Upper lobe of left lung (tissue), 6 donors: ENCODE measurements around the gene HPCAL1. TPM values are rescaled to one million over a fixed set of nuclear protein-coding genes. Genes with fewer than 3 reads are reported as not detected.

Source experiments
- ATAC-seq, 2 donors: fragments of 200-7000 bp; cut with Tn5 transposase; one replicate each; pipeline ENCODE4 v1.9.1; 2022; ENCODE audit warnings: mild to moderate bottlenecking in 2 of 2, moderate library complexity in 2 of 2; ENCODE audit not compliant: low FRiP score in 2 of 2
- DNase-seq, 2 donors: peaks; one replicate each; pipeline ENCODE4 v3.0.0-alpha.2; 2019 to 2020
- H3K27ac ChIP-seq, 4 donors: fragments of 200-600 bp; sonication (generic); one replicate each; pipeline ENCODE4 v1.5.1; 2016 to 2019
- H3K27me3 ChIP-seq, 4 donors: fragments of 200-600 bp; sonication (generic); one replicate each; pipeline ENCODE4 v1.5.1; 2017 to 2019
- H3K36me3 ChIP-seq, 4 donors: fragments of 200-600 bp; sonication (generic); one replicate each; pipeline ENCODE4 v1.5.1; 2016 to 2019
- H3K4me1 ChIP-seq, 4 donors: fragments of 200-600 bp; sonication (generic); one replicate each; pipeline ENCODE4 v1.5.1; 2018 to 2019
- H3K4me3 ChIP-seq, 4 donors: fragments of 200-600 bp; sonication (generic); one replicate each; pipeline ENCODE4 v1.5.1; 2017 to 2019; ENCODE audit warnings: mild to moderate bottlenecking in 2 of 4, moderate library complexity in 1 of 4
- H3K9me3 ChIP-seq, 4 donors: fragments of 200-600 bp; sonication (generic); one replicate each; pipeline ENCODE4 v1.5.1; 2018 to 2019
- CTCF ChIP-seq, 6 experiments: fragments of 450-650 bp in 4 of 6; fragments of 200-600 bp in 2 of 6; sonication (generic) in 2 of 6; IDR thresholded peaks; one replicate each; pipeline ENCODE4 v1.5.1; 2016 to 2019; ENCODE audit warnings: antibody characterized with exemption in 6 of 6
- EP300 ChIP-seq, 4 donors: sonication (generic); formaldehyde crosslinking; IDR thresholded peaks; one replicate each; pipeline ENCODE4 v1.5.1; 2017; ENCODE audit warnings: antibody characterized with exemption in 4 of 4, control low read depth in 2 of 4
- POLR2A ChIP-seq, 4 donors: fragments of 450-650 bp; IDR thresholded peaks; one replicate each; pipeline ENCODE4 v1.5.1; 2016 to 2017; ENCODE audit warnings: antibody characterized with exemption in 4 of 4, mild to moderate bottlenecking in 2 of 4
- POLR2AphosphoS5 ChIP-seq, 2 donors: sonication (generic); formaldehyde crosslinking; IDR thresholded peaks; one replicate each; pipeline ENCODE4 v1.5.1; 2017; ENCODE audit warnings: antibody characterized with exemption in 2 of 2
- WGBS, 2 donors: methylation state at CpG; one replicate each; pipeline ENCODE4 v1.1.5; 2017 to 2018; 5-methylcytosine and 5-hydroxymethylcytosine counted together
- total RNA-seq, 6 donors: library from RNA; depleted of rRNA in 4 of 6; stranded (reverse); fragments of >200 nt in 4 of 6; gene quantifications; one replicate each; pipeline versions ENCODE4 v1.1.0 to v1.2.1, GENCODE V29; 2016 to 2021
- donor health status: DM: no; HTN: no; CAD: no; lungs with moderate emphysema.
- donor health status: DM: no; HTN: yes; CAD: no; lungs with severe emphysema.

The HPCAL1 gene
- total RNA-seq, 6 donors from 2014 or later, result 131 to 481 (median 261) TPM

DNA sequence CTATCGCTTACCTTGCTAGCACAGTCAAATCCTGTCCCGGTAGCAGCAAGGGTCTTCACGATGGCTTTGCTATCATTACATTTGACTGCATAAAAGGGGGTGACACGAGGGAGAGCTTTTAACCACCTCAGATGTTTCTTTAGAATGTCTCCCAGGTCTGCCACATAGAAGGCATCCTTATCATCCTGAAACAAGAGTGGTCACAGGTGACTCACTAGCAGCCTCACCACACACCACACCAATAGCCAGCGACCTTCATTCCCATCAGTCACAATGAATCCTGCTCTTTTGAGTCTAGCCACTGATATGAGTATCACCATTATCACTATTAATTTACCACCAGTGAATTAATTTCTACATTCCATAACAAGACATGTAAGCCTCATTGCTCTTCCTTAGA is 141.8 kb downstream of the HPCAL1 start:
- TF ChIP-seq POLR2A (IDR thresholded peaks at IDR 0.05) (no peak), POLR2AphosphoS5 (IDR thresholded peaks at IDR 0.05) (no peak), EP300 (IDR thresholded peaks at IDR 0.05) (no peak), CTCF (IDR thresholded peaks at IDR 0.05) (no peak)
- no peaks in the 10 kb centered on the region for H3K9me3 ChIP-seq
- no peak for ATAC-seq
- H3K36me3 ChIP-seq, result peaks cover 14 to 56% (median 45%) of the 10 kb centered on the region in 4 donors
- peaks cover 27 to 31% (median 29%) of the 10 kb centered on the region in 4 donors for H3K4me1 ChIP-seq
- no peaks in the 10 kb centered on the region for H3K27me3 ChIP-seq
- no peak overlapping the region for H3K4me3 ChIP-seq
- no peak for DNase-seq
- no peak overlapping the region for H3K27ac ChIP-seq
- 76 to 95% methylated on average over 5 of the region's 5 CpGs for WGBS, 2 donors

GRCh38 chr2:10446631-10447030 is 143.9 kb downstream of the HPCAL1 start:
- TF ChIP-seq POLR2A (IDR thresholded peaks at IDR 0.05) (no peak), CTCF (IDR thresholded peaks at IDR 0.05) (no peak), EP300 (IDR thresholded peaks at IDR 0.05) (no peak), POLR2AphosphoS5 (IDR thresholded peaks at IDR 0.05) (no peak)

GRCh38 chr2:10447300-10447894 is 144.7 kb downstream of the HPCAL1 start:
- H3K4me3 ChIP-seq, result peak overlapping the region; percentile 8 to 75 (median 71)
- H3K36me3 ChIP-seq, result peaks cover 5 to 27% (median 19%) of the 10 kb centered on the region in 4 donors
- TF ChIP-seq CTCF (IDR thresholded peaks at IDR 0.05), result peak in 2 of 6 experiments; percentile 24 to 25
- no peak for TF ChIP-seq POLR2A (IDR thresholded peaks at IDR 0.05)
- TF ChIP-seq POLR2AphosphoS5 (IDR thresholded peaks at IDR 0.05), result no peak
- no peak for TF ChIP-seq EP300 (IDR thresholded peaks at IDR 0.05)
- DNase-seq, result no peak
- H3K27me3 ChIP-seq, result no peaks in the 10 kb centered on the region
- ATAC-seq, result peak; percentile 27 to 35
- H3K4me1 ChIP-seq, result peaks cover 32 to 39% (median 37%) of the 10 kb centered on the region in 4 donors
- 4 to 12% methylated on average over 20 to 25 of the region's 32 CpGs for WGBS, 2 donors
- H3K9me3 ChIP-seq, result no peaks in the 10 kb centered on the region
- H3K27ac ChIP-seq, result peak overlapping the region; percentile 82 to 93 (median 88)

More at GRCh38 chr2:10446631-10447030, 143.9 kb downstream of the HPCAL1 start:
- peaks cover 31 to 39% (median 35%) of the 10 kb centered on the region in 4 donors for H3K4me1 ChIP-seq
- WGBS, 2 donors, result 69 to 73% methylated on average over 6 of the region's 6 CpGs
- peak overlapping the region in 1 of 4 donors; percentile 93 for H3K27ac ChIP-seq
- no peak for ATAC-seq
- no peak for DNase-seq
- H3K36me3 ChIP-seq, result peaks cover 7 to 35% (median 24%) of the 10 kb centered on the region in 4 donors
- H3K27me3 ChIP-seq, result no peaks in the 10 kb centered on the region
- H3K4me3 ChIP-seq, result peak overlapping the region in 3 of 4 donors; percentile 4 to 75 (median 67)
- H3K9me3 ChIP-seq, result no peaks in the 10 kb centered on the region

- Histone ChIP-seq H3K27ac (peak within 1 kb of the TSS; percentile 92 to 93 (median 92)), H3K36me3 (peaks cover 5 to 21% (median 13%) of the 10 kb centered on the region in 4 donors), H3K4me1 (peaks cover 32 to 39% (median 38%) of the 10 kb centered on the region in 4 donors), H3K9me3 (no peaks in the 10 kb centered on the region), H3K4me3 (peak within 1 kb of the TSS; percentile 67 to 87 (median 75)), H3K27me3 (no peaks in the 10 kb centered on the region)
- TF ChIP-seq POLR2A (IDR thresholded peaks at IDR 0.05), result peak in 3 of 4 donors; percentile 33 to 89 (median 72)
- TF ChIP-seq POLR2AphosphoS5 (IDR thresholded peaks at IDR 0.05), result no peak
- TF ChIP-seq CTCF (IDR thresholded peaks at IDR 0.05), result peak in 3 of 6 experiments; percentile 4 to 37 (median 25)
- peak in 1 of 4 donors; percentile 50 for TF ChIP-seq EP300 (IDR thresholded peaks at IDR 0.05)
- WGBS, 2 donors, result 0% methylated on average over 8 to 33 of the region's 99 CpGs
- DNase-seq, result peak; percentile 93 to 99
- peak; percentile 92 to 95 for ATAC-seq
Observed at GRCh38 chr2:10447895-10448575, 145.3 kb downstream of the HPCAL1 start, which contains the start of gene ODC1. Gene ODC1 (minus strand): TSS chr2:10448327. CDS start chr2:10445032, 3,295 bp downstream.
